BLaER1 treated with 17β-estradiol and CSF1 and Interleukin-3, amounts not matched to agents 10 nM and 100 nM (cell line): Measurements from ENCODE around the gene GGT6.

Experiments
- H3K27ac ChIP-seq, 11 experiments: shearing (Covaris generic); formaldehyde crosslinking; 2 replicates each; pipeline ENCODE4 v1.8.1; 2022
- H3K27me3 ChIP-seq, 11 experiments: shearing (Covaris generic); formaldehyde crosslinking; 2 replicates each; pipeline ENCODE4 v1.8.1; 2022
- H3K36me3 ChIP-seq, 11 experiments: shearing (Covaris generic); formaldehyde crosslinking; 2 replicates each; pipeline ENCODE4 v1.8.1; 2022
- H3K4me1 ChIP-seq, 10 experiments: shearing (Covaris generic); formaldehyde crosslinking; 2 replicates each; pipeline ENCODE4 v1.8.1; 2022
- H3K4me2 ChIP-seq, 11 experiments: shearing (Covaris generic); formaldehyde crosslinking; 2 replicates each; pipeline ENCODE4 v1.8.1; 2022
- H3K4me3 ChIP-seq, 10 experiments: shearing (Covaris generic); formaldehyde crosslinking; 2 replicates each; pipeline ENCODE4 v1.8.1; 2022
- H3K9ac ChIP-seq, 11 experiments: shearing (Covaris generic); formaldehyde crosslinking; 2 replicates each; pipeline ENCODE4 v1.8.1; 2022
- H3K9me3 ChIP-seq, 11 experiments: shearing (Covaris generic); formaldehyde crosslinking; replicated peaks in 1 of 11; 2 replicates each; pipeline ENCODE4 v1.8.1; 2022
- H4K20me1 ChIP-seq, 11 experiments: shearing (Covaris generic); formaldehyde crosslinking; 2 replicates each; pipeline ENCODE4 v1.8.1; 2022
- Cebpa-rat ChIP-seq, 11 experiments: shearing (Covaris generic); IDR thresholded peaks; 2 replicates each; pipeline ENCODE4 v1.8.1; 2022

GGT6 gene

DNA sequence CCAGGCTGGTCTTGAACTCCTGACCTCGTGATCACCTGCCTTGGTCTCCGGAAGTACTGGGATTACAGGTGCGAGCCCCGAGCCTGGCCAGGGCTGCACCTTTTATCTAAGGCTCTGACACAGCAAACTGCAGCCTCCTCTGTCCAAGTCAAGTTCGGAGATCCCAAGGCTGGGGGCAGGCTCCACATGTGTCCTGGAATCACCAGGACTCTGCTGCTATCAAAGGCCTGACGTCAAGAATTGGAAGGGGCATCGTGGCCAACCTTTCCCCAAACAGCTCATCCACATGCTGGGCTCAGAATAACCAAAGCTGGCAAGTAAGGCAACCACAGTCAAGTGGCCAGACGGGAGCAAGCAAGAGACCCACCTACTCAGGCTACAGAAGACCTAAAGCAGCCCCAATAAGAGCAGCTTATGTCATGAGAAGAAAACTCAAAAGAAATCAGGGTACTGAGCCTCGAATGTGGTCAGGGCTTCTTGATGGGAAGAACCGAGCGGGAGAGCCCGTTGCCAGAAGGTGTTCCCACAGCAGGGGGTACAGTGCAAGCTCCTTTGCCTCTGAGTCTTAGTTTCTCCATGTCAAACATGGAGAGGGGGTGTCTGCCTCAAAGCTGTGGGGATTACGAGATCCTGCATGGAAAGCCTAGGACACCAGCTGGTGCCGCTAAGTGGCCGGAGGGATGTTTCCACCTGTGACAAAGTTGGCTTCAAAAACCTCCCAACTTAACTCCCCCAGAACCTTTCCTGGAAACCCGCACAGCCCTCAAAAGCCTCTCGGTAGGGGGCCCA lies 13.1 kb downstream of the GGT6 start:
- TF ChIP-seq Cebpa-rat (IDR thresholded peaks at IDR 0.05): no peak
- no peaks in the 10 kb centered on the region for H3K27me3 ChIP-seq
- no peak overlapping the region; a peak in 1 of 22 replicates for H3K9ac ChIP-seq
- peaks cover 0 to 95% (median 88%) of the 10 kb centered on the region in 11 experiments; a peak in 18 of 22 replicates for H4K20me1 ChIP-seq
- no peak overlapping the region for H3K4me3 ChIP-seq
- no peak overlapping the region for H3K27ac ChIP-seq
- no peaks in the 10 kb centered on the region; a peak in 1 of 20 replicates for H3K4me1 ChIP-seq
- H3K4me2 ChIP-seq: no peak overlapping the region
- H3K36me3 ChIP-seq: peaks cover 79 to 96% (median 95%) of the 10 kb centered on the region in 11 experiments
- H3K9me3 ChIP-seq: no peaks in the 10 kb centered on the region

DNA sequence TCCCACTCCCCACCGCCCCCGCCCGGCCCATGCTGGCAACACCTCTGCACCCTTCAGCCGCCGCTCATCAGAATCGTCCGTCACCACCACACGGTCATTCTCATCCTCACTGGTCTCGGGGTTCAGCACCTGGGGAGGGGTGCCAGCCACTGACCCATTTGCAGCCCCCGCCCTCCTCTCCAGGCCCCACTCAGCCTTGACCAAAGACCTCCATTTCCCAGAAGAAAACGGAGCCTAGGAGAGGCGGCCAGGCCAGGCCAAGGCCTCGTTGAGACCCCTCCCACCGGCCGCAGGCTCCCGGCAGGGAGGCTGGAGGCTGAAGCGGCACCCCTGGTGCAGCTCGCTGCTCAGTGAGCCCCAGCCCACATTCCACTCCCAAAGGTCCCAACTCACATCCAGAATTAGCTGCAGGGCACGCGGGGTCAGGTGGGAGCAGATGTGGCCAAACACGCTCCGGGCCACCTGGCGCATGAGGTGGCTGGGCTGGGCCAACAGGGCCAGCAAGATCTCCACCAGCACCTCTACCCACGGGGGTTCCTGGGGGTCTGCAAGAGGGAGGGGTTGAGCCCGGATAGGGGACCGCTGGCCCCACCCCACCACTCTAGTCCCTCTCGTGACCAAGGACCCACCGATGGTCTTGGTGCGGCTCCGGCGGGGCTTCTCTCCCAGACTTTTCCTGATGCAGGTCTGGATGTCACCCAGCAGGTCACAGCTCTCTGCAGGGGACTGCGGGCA lies 15.0 kb downstream of the GGT6 start:
- Histone ChIP-seq H3K4me1 (peaks cover 0 to 12% (median 0%) of the 10 kb centered on the region in 10 experiments; a peak in 3 of 20 replicates), H3K4me3 (no peak overlapping the region), H3K27ac (no peak overlapping the region), H4K20me1 (peaks cover 0 to 95% (median 90%) of the 10 kb centered on the region in 11 experiments; a peak in 18 of 22 replicates), H3K36me3 (peaks cover 76 to 96% (median 95%) of the 10 kb centered on the region in 11 experiments), H3K9me3 (no peaks in the 10 kb centered on the region), H3K4me2 (no peak overlapping the region), H3K9ac (no peak overlapping the region), H3K27me3 (no peaks in the 10 kb centered on the region)
- no peak for TF ChIP-seq Cebpa-rat (IDR thresholded peaks at IDR 0.05)

DNA sequence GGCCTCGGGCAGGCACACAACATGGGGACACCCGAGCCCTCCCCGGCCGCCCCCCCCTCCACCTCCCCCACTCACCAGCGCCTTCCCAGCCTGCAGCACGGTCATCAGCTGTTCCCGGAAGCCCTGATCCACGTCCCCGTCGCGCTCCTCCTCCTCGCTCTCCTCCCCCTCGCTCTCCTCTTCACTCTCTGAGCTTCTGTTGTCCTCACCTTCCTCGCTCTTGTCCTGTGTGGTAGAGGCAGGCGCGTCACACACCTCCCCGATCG lies 15.5 kb downstream of the GGT6 start:
- peaks cover 76 to 96% (median 95%) of the 10 kb centered on the region in 11 experiments for H3K36me3 ChIP-seq

DNA sequence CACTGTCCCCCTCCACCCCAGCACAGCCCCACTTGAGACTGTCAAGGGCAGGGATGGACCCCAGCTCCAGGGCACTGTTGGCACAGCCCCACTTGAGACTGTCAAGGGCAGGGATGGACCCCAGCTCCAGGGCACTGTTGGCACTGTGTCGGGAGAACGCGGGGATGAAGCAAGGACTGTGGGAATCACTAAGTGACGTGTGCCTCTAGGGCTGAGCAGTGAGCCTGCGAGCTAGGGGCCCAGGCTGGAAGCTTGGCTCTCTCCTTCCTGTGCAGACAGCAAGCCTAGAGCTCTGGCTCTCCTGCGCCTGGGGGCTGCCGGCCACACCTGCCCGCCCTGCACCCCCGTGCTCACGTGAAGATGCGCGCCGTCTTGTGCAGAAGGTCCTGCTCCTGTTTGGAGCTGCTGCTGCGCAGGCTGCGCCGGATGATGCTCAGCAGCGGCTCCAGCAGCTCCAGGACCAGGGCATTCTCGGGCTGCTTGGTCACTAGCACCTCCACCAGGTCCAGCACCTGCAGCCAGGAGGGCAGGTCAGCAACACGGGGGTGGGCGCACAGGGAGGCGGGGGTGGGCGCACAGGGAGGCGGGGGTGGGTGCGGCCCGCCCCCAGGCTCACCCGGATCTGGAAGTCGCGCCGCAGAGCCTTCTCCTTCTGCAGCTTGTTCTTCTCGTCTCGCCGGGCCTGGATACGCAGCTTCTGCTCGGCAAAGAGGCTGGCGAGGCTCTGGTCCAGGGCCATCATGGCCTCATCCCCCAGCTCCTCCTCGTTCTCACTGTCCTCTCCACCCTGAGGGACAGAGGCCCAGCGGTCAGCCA lies 16.0 kb downstream of the GGT6 start:
- Histone ChIP-seq H3K9me3 (no peaks in the 10 kb centered on the region), H3K9ac (no peak overlapping the region), H3K4me2 (no peak overlapping the region), H4K20me1 (peaks cover 0 to 95% (median 90%) of the 10 kb centered on the region in 11 experiments; a peak in 18 of 22 replicates), H3K27me3 (no peaks in the 10 kb centered on the region), H3K27ac (no peak overlapping the region), H3K4me1 (peaks cover 0 to 23% (median 6%) of the 10 kb centered on the region in 10 experiments; a peak in 14 of 20 replicates), H3K36me3 (peaks cover 76 to 96% (median 95%) of the 10 kb centered on the region in 11 experiments), H3K4me3 (no peak overlapping the region)
- TF ChIP-seq Cebpa-rat (IDR thresholded peaks at IDR 0.05): no peak

More for the DNA sequence above, 15.5 kb downstream of the GGT6 start:
- Histone ChIP-seq H3K9ac (no peak overlapping the region), H4K20me1 (peaks cover 0 to 95% (median 90%) of the 10 kb centered on the region in 11 experiments; a peak in 18 of 22 replicates), H3K27ac (no peak overlapping the region), H3K4me1 (peaks cover 0 to 17% (median under 1%) of the 10 kb centered on the region in 10 experiments; a peak in 9 of 20 replicates), H3K4me2 (no peak overlapping the region), H3K27me3 (no peaks in the 10 kb centered on the region), H3K9me3 (no peaks in the 10 kb centered on the region), H3K4me3 (no peak overlapping the region)
- TF ChIP-seq Cebpa-rat (IDR thresholded peaks at IDR 0.05): no peak

DNA sequence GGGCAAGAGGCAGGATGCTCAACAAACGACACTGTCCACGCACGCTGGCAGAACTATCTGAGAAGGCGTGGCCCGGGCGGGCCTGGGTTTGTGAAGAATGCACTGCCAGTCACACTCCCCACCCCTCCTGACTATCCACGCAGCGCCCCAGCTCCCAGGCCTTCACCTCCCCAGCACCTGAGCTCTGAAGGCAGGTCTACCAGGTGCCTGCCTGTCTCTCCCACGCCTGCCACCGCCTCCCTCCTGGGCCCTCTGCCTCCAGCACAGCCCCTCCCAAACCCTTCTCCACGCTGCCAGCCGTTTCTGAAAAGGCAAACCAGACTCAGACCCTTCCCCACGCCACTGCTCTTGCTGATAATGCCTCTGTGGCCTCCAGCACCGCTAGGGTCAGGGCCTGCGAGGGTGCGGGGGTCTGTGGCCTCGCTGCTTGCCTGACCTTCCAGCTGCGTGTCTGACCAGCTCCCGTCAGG lies 16.8 kb downstream of the GGT6 start:
- Histone ChIP-seq H3K4me3 (no peak overlapping the region), H3K27ac (no peak overlapping the region), H3K4me2 (no peak overlapping the region), H3K36me3 (peaks cover 76 to 96% (median 95%) of the 10 kb centered on the region in 11 experiments), H3K4me1 (peaks cover 0 to 30% (median 14%) of the 10 kb centered on the region in 10 experiments; a peak in 17 of 20 replicates), H3K27me3 (no peaks in the 10 kb centered on the region), H4K20me1 (peaks cover 0 to 95% (median 90%) of the 10 kb centered on the region in 11 experiments; a peak in 18 of 22 replicates), H3K9me3 (no peaks in the 10 kb centered on the region), H3K9ac (no peak overlapping the region)
- TF ChIP-seq Cebpa-rat (IDR thresholded peaks at IDR 0.05): no peak

DNA sequence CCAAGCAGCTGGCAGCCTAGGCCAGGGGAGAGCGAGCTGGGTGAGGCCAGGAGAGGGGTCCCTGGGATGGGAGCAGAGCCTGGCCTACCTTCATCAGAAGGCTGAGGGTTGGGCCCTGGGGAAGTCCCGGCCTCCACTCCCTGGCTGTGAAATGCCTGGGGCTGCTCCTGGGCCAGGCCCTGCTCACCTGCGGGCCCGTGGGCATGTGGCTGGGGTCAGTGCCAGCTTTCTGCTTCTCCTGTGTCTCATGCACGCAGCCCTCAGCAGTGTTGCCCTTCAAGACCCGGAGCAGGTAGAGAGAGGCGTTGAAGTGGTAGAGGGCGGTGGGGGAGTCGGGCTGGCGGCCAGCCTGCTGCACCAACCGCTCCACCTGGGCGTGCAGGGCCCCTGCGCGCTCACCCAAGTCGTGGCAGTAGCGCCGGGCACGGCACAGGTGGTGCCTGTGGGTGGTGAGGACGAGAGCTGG lies 17.6 kb downstream of the GGT6 start:
- no peak overlapping the region for H3K27ac ChIP-seq
- no peaks in the 10 kb centered on the region for H3K9me3 ChIP-seq
- peak overlapping the region in 1 of 11 experiments; percentile 6; a peak in 2 of 22 replicates for H3K9ac ChIP-seq
- H3K4me2 ChIP-seq: no peak overlapping the region
- H3K4me1 ChIP-seq: peaks cover 7 to 39% (median 22%) of the 10 kb centered on the region in 10 experiments
- H3K36me3 ChIP-seq: peaks cover 71 to 96% (median 95%) of the 10 kb centered on the region in 11 experiments
- H4K20me1 ChIP-seq: peaks cover 0 to 95% (median 90%) of the 10 kb centered on the region in 11 experiments; a peak in 19 of 22 replicates
- H3K4me3 ChIP-seq: no peak overlapping the region
- no peaks in the 10 kb centered on the region for H3K27me3 ChIP-seq
- TF ChIP-seq Cebpa-rat (IDR thresholded peaks at IDR 0.05): no peak

DNA sequence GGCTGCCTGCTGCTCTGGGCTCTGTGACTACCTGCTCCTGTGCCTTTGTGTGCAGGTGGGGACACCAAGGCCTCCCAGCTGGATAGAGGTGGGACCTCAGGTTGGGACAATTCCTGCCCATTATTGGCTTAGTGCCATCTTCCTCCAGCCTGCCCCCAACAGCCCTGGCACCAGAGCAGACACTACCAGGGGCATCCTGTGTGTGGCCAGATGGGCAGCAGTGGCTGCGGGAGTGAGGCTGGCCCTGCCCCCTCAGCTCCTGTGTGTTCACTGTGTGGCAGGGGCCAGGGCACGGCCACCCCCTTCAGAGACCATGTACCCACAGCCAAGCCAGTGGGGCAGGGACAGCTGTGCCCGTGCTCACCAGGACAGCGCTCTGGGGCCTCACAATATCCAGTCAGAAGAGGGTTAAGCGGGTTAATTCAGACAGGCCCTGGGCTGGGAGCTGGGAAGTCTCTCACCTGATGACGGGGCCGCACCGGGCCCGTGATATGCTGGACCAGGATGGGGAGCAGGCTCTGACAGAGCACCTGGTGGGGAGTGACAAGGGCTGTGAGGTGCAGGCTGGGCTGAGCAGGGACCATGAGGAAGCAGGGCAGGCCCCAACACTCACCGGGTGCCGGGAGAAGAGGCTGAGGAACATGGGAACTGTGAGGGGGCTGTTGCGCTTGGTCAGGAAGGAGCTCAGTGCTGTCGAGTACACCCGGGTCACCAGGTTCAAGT lies 18.2 kb downstream of the GGT6 start:
- H3K27ac ChIP-seq: no peak overlapping the region
- no peaks in the 10 kb centered on the region for H3K9me3 ChIP-seq
- H3K9ac ChIP-seq: peak overlapping the region in 1 of 11 experiments; percentile 6; a peak in 2 of 22 replicates
- no peaks in the 10 kb centered on the region for H3K27me3 ChIP-seq
- H3K4me3 ChIP-seq: no peak overlapping the region
- no peak overlapping the region for H3K4me2 ChIP-seq
- peaks cover 0 to 95% (median 90%) of the 10 kb centered on the region in 11 experiments; a peak in 19 of 22 replicates for H4K20me1 ChIP-seq
- H3K36me3 ChIP-seq: peaks cover 65 to 96% (median 95%) of the 10 kb centered on the region in 11 experiments
- peaks cover 13 to 44% (median 28%) of the 10 kb centered on the region in 10 experiments for H3K4me1 ChIP-seq
- TF ChIP-seq Cebpa-rat (IDR thresholded peaks at IDR 0.05): no peak
